Kidney tubule cell (primary cell): Measurements from ENCODE around the gene MEG3.

Source experiments
- DNase-seq: peaks from one replicate; pipeline ENCODE4 v3.0.0-alpha.2; 2018; ENCODE audit warnings: low spot score

Gene MEG3

GRCh38 chr14:100880271-100881101 is 54.6 kb downstream of the MEG3 start:
- no peak for DNase-seq

GRCh38 chr14:100881211-100882025 is 55.5 kb downstream of the MEG3 start:
- no peak for DNase-seq

GRCh38 chr14:100882026-100882967 is 56.4 kb downstream of the MEG3 start:
- no peak for DNase-seq

- DNase-seq: no peak
These were observed 57.3 kb downstream of the MEG3 start for GRCh38 chr14:100882991-100883788.

- no peak for DNase-seq
These were observed 57.8 kb downstream of the MEG3 start for GRCh38 chr14:100883789-100884101.

GRCh38 chr14:100884456-100884855 is 58.5 kb downstream of the MEG3 start:
- DNase-seq: no peak

- DNase-seq: no peak
These were observed 59.3 kb downstream of the MEG3 start for GRCh38 chr14:100885196-100885595.

- no peak for DNase-seq
These were observed 59.7 kb downstream of the MEG3 start for GRCh38 chr14:100885617-100886016.

- no peak for DNase-seq
These were observed 61.9 kb downstream of the MEG3 start for GRCh38 chr14:100887728-100888335.

- no peak for DNase-seq
These were observed 62.9 kb downstream of the MEG3 start for GRCh38 chr14:100888789-100889315.

GRCh38 chr14:100889641-100890040 is 63.7 kb downstream of the MEG3 start:
- DNase-seq: no peak

GRCh38 chr14:100890061-100890850 is 64.3 kb downstream of the MEG3 start:
- DNase-seq: no peak

- no peak for DNase-seq
These were observed 65.1 kb downstream of the MEG3 start for GRCh38 chr14:100891051-100891450.

GRCh38 chr14:100891501-100892445 is 65.9 kb downstream of the MEG3 start:
- no peak for DNase-seq

GRCh38 chr14:100892496-100893227 is 66.7 kb downstream of the MEG3 start:
- DNase-seq: no peak

- DNase-seq: no peak
These were observed 67.3 kb downstream of the MEG3 start for GRCh38 chr14:100893228-100893601.

- DNase-seq: no peak
These were observed 67.8 kb downstream of the MEG3 start for GRCh38 chr14:100893760-100894159.

- DNase-seq: no peak
These were observed 68.5 kb downstream of the MEG3 start for GRCh38 chr14:100894416-100894815.
